Femur (tissue), 1 donor: ENCODE results near the gene ADAR.

ENCODE experiments used
- DNase-seq: peaks from one replicate; pipeline ENCODE4 v3.0.0-alpha.2; 2017

Gene ADAR

DNA sequence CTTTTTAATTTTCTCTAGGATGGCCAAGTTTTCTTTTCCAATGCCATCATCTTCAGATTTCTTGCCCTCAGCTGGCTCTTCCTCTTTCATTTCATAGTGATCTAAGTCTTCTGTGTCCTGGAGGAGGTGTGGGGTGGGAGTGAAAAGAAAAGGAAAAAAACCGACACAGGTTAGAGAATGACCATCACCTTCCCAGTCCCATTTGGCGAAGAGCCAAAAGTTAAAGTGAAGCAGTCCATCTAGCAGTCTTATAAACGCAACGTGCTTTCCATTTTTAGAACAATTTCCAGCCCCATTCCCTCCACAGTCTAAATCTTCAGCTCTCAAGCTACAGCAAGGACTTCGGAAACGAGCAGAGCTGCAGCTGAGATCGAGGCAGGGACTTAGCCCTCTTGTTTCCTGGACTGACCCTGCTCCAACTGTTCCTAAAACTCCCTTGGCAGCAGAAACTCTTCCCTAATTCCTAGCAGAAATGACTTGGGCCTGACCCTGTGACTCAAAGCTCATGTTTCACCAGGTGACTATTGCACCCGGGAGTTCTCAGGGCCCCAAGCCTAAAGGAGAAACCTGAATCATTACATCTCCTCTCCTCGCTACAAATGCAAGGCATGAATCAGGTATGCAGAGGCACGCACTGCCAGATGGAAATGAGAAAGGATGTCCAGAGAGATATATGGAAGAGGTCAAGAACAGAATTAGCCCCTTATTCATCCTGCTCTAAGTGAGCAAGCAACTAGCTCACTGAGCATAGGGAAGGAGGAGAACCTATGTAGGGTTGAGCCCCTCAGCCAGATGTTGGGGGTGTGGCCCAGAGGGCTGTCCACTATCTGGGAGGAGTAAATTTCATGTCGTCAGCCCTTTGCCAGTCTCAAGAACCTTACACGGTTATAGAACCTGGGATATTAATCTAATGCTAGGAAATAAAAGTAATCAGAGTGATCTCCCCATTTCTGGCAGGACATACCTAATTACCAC lies 54.6 kb downstream of the ADAR start:
- no peak for DNase-seq

DNA sequence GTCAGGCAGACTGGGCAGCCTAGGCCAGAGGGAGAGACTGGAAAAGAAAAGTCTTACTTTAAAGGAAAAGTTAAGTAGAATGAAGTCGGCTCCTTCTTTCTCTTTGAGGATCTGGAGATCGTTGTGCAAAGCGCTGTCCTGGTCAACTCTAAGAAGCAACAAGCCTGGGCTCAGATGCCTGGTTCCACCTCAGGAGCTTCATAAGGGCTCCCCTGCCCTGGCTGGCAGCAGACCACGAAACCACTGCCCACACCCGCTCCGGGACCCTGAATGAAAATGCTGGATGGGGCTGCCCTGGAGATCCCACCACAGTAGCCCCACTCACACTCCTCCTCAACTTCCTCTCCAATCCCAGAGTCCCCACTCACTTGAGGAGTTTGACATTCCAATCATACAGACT lies 56.0 kb downstream of the ADAR start:
- no peak for DNase-seq

DNA sequence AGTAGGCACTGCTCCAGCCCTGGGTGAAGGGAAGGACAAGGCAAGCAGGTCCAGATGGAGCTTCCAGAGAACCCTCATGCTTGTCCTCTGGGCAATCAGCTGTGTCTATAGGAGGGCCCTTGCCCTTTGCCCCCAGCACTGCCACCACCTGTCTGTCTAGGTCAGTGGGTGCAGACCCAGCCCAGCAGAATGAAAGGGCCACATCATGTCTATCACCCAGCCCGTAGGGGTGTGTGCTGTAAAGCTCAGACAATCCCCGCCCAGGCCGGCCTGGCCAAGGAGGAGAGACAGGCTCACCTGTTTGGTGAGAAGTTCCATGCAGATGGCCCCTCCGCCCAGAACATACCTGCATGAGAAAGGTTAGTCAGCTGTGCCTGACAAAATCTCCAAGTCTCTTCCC lies 56.5 kb downstream of the ADAR start:
- no peak for DNase-seq

DNA sequence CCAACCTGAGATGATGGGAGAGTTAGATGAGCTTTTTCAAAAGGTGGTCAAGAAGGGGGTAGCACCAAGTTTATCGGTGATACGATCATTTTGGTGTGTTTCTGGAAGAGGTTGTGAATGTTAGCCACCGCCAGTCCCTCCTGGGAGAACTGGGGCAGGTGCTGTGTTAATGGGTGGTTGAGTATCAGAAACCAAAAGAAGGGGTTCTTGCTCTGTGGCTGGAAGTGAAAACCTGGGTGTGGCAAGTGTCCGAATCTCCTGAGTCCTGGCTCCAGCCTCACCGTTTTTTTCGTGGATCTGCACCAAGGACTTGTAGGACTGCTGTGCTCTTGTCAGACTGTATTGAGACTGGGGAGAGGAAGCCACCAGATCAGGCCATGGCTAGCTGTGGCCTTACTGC lies 57.3 kb downstream of the ADAR start:
- DNase-seq: no peak

DNA sequence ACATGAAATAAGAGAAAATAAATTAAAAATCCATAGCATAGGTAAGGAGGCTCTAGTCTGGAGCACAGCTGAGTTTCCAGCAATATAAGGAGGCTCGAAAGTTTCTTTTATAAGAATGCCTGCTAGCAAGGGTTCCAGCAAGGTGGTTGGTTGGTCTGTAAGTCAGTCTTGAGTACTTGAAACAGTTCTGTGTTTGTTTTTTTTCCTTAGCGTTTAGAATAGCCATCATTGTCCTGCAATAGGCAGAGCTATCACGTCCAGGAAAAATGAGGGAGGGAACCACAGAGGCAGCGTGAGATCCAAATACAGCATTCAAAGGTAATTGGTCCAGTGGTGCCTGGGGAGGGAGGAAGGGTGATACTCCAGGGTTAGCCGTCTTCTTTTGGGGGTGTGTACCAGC lies 57.9 kb downstream of the ADAR start:
- no peak for DNase-seq

DNA sequence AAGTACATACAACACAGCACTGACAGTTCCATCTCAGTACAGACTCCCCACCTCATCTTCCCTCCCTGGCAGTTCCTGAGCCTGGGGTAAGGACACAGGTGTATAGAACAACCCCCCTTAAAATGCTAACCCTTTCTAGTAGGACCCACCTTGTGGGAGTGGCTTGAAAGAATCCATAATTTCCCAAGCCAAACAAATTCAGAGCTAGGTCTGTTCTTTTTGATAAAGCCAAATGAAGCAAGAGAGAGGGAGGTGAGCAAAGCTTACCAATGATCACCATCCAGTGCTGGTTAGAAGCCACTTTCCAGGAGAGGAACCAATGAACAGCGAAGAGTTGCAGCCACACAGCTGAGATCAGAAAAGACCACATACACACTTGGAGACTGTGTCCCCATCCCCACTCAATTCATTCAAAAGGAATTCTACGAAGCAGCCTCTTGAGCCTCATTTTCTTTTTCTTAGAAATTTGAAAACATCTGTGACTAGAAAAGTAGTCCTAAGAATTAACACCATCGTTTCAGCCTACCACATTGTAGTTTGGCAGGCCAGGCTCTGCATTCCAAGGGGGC lies 58.7 kb downstream of the ADAR start:
- DNase-seq: no peak

DNA sequence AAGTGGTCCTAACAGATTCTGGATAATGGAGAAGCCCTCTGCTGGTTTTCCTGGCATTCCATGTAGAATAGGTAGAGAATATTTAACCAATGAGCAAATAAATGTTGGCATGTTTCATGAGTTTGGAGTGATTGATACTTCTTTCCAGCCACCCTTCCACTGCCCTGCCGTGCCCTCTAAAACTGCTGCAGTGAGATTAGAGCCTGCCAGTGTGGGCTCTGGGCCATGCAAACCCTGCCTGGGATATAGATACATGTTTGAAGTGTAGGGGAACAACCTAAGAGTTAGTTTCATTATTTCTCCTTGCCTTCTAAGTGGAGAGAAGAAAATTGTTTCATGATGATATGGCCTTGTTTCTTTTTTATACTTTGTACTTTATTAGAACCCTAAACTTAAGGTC lies 60.0 kb downstream of the ADAR start:
- DNase-seq: no peak

DNA sequence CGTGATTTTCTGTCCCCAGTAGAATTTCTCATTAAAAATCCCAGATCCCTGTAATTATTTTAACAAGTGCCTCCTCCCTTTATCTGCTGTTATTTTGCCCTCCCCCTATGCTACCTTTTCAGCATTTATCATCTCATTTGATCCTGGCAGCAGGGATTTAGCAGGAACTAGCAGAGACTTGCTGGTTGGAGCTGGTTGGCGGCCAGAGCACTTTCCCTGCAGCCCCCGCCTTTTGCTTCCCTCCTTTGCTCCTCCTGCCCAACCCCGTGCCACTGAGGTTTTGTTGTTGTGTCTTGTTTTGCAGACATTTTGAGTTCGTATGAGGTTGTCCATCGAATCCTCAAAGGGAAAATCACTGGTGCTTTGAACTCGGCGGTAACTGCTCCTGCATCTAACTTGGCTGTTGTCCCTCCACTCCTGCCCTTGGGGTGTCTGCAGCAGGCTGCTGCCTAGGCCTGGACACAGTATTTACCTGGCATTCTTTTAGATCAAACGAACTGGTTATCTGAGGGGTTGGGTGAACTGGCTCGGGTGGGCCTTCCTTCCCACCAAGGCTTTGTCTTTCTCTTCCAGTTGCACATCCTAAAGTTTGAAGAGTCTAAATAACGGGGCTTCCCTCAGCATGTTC lies 60.8 kb downstream of the ADAR start:
- no peak for DNase-seq

DNA sequence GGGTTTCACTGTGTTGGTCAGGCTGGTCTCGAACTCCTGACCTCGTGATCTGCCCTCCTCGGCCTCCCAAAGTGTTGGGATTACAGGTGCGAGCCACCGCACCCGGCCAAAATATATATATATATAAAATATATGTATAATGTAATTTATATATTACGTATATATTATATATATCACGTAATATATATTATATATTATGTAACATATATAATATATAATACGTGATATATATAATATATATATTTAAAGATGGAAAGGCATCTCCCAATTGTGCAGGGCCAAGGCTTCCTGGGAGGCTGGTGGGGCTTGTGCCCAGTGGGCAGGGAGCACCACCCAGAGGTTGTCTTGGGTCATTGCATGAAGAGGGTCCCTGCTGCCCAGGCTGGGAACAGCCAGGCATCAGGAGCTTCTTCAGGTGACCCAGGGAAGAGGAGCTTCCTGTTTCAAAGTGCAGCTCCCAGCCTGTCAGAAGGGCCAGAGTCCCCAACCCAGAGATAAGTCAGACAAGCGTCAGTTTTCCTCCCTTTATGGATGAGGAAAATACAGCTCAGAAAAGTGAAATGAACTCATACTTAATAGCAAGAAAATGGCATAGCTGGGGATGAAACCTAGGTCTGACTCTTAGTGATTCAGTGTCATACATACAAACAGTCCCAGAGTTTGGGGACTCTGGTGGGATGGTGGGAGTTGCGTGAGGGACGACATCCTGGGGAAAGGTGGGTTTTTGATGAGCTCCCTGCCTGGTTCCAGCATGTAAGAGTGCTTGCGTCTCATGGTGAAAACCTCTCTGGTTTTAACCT lies 61.5 kb downstream of the ADAR start:
- DNase-seq: no peak

DNA sequence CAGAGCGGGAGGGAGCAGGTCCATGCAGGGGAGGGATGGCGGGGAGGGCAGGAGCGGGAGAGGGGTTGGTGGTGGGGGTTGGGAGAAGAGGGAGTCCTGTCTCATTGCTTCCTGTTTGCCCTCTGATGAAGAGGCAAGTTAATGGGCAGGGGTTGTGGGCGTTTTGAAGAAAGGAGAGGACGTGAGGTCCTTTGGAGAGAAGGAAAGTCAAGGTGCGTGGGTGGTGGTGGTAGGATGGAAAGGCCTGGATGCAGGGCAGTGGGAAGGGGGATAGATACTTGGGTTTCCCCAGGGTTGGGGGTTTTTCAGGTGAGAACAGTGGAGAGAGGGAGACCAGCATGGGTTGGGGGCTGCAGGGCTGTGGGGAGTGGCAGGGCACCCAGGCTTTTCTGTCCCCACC lies 66.8 kb downstream of the ADAR start:
- DNase-seq: no peak

DNA sequence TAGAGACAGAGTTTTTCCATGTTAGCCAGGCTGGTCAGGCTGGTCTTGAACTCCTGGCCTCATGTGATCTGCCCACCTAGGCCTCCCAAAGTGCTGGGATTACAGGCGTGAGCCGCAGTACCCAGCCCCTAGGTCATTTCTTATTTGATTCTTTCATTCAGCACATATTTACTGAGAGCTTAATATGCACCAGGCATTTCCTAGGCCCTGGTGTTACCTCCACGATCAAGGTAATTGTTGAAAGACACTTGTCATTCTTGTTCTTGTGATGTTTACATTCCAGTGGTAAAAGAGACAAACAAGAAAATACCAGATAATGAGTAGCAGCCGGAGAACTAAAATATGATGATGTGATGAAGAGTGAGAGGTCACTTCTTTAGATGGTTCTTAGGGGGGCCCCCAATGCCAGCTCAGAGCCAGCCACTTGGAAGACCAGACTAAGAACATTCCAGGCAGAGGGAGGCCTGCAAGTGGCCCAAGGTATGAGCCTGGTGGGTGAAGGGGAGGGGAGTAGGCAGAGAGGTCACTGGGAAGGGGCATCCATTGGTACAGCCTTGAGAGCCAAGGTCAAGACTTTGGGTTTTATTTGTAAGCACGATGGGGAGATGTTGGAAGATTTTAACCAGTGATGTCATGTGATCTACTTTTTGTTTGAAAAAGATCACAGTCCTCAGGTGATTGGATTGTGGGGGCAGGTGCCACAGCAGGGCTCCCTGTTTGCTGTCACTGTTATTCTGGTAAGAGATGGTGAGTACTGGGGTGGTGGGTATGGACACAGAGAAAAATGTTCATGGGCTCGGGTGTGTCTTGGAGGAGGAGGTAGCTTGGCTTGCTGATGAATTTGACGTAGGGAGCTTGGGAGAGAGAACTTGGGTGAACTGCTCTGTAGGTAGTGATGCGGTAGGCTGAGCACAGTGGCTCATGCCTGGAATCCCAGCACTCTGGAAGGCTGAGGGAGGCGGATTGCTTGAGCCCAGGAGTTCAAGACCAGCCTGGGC lies 68.2 kb downstream of the ADAR start:
- no peak for DNase-seq

DNA sequence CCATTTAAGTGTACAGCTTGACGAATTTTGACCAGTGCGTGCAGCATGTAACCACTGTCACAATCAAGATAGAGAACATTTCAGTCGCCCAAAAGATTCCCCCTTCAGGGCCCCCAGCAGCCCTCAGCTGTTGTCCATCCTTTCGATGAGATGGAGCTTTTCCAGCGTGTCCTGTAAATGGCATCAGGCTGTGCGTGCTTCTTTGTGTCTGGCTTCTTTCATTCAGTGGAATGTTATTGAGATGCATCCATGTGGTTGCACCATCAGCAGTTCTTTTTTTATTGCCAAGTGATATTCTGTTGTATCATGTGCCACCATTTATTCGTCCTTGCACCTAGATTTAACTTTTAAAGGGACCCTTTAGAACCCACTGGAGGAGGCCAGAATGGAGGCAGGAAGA lies 71.4 kb downstream of the ADAR start:
- DNase-seq: no peak

DNA sequence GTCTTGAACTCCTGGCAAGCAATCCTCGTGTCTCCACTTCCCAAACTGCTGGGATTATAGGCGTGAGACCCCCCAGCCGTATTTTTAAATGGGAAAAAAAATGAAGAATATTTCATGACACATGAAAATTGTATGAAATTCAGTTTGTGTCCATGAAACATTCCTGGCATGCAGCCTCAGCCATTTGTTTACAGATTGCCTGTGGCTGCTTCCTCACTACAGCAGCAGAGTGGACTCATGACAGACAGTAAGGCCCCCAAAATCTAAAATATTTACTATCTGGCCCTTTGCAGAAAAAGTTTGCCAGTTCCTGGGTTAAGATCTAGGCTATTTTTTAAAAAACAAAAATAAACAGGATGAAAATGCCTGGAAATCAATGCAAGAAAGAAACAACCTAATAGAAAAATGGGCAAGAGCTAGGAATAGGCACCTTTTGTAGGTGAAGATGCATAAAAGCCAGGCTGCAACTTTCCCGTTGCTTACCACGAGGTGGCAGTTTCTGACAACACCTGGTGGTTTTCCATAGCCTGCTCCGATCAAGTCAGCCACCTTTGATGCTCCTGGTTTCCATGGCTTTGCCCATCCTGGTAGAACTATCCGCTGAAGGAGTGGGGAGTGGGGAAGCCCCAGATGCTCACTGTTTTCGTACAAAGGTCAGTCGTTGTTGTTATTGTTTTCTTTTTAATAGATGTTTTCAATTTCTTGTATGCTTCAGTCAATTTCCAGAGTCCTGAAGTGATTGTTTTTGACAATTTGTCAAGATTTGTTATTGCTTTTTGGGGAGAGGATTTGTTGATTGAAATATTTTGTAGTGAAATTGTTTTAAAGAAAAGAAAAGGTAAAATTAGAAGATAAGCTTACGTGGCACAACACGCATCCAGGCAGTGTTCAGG lies 73.8 kb downstream of the ADAR start:
- DNase-seq: no peak
